A673 (cell line): ENCODE data around the gene OR6P1.

Experiments used
- EZH2 ChIP-seq: fragments of 200-600 bp; sonication (generic); IDR thresholded peaks from 2 replicates; pipeline ENCODE4 v1.6.1; 2017; ENCODE audit warnings: borderline replicate concordance, low read depth, mild to moderate bottlenecking, mixed read lengths, antibody characterized with exemption, low read length; ENCODE audit not compliant: poor library complexity, severe bottlenecking
- TF ChIP-seq, protein P1 (sequence below): fragments of 300-800, 200-600 bp; sonication (generic); conservative IDR thresholded peaks from 2 replicates; pipeline ENCODE4 v1.5.1; 2017; ENCODE audit warnings: low read depth, mild to moderate bottlenecking, antibody characterized with exemption, low read length, moderate library complexity, mixed read lengths

DNA sequence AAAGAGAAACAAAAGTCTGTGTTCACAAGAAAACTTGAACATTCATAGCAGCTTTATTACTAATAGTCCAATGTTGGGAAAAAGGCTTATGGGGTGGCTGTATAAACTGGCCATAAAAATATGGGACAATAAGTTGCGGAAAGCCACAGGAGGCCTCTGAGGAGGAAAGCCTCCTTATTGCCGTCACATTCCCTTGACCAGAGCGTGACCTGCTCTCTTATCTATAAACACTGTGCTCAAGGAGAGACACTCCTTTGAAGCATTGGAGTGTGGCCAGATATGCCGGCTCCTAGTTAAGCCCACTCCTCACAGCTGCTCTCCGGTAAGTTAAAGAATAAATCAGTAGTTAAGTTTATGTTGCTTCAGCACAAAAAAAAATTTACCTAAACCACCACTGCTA lies 35.9 kb downstream of the OR6P1 start:
- TF ChIP-seq, protein P1, sequence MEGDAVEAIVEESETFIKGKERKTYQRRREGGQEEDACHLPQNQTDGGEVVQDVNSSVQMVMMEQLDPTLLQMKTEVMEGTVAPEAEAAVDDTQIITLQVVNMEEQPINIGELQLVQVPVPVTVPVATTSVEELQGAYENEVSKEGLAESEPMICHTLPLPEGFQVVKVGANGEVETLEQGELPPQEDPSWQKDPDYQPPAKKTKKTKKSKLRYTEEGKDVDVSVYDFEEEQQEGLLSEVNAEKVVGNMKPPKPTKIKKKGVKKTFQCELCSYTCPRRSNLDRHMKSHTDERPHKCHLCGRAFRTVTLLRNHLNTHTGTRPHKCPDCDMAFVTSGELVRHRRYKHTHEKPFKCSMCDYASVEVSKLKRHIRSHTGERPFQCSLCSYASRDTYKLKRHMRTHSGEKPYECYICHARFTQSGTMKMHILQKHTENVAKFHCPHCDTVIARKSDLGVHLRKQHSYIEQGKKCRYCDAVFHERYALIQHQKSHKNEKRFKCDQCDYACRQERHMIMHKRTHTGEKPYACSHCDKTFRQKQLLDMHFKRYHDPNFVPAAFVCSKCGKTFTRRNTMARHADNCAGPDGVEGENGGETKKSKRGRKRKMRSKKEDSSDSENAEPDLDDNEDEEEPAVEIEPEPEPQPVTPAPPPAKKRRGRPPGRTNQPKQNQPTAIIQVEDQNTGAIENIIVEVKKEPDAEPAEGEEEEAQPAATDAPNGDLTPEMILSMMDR: no peak
- no peak for TF ChIP-seq EZH2
